Measurements from ENCODE around the gene SLC66A2. TPM values are rescaled to one million over a fixed set of nuclear protein-coding genes. Genes with fewer than 3 reads are reported as not detected.

SLC66A2 gene
- total RNA-seq, 1 donor from 2014 or later = 5.8 TPM

DNA sequence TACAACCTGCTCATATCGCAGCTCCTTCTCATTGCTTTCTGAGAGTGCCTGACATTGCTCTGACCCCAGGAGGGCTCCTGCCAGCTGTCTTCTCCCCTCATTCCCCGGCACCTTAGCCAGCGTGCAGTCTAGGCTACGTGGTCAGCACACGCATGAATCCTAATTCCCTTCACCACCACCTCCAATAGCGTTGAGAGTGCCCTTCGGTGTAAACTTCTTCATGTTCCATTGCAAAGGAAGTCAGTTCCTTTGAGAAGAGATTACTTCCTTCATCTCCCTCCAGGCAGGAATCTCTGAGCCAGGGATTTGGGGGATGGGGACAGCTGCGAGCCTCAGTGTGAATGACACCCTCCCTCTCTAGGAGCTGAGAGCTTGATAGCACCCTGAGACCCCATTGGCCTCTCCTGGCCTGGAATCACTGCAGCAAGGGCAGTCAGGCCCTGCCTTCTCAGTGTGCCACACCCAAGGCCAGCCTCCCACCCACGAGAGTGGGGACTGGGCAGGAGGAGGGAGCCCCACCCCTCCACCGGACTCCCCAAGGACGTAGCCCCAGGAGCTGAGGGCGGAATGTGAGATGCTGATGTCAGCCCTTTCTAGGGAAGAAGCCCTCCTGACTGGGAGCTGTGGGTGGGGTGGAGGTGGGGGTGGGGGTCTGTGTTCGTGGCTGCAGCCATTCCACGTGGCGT is 53.4 kb downstream of the SLC66A2 start:
- Mint-ChIP-seq H3K27ac (no peak overlapping the region), H3K27me3 (ENCODE audit: insufficient read depth, low read depth) (peaks cover 11% of the 10 kb centered on the region), H3K4me3 (no peak overlapping the region), H3K9me3 (peaks cover 63% of the 10 kb centered on the region), H3K4me1 (no peaks in the 10 kb centered on the region), H3K36me3 (peaks cover 18% of the 10 kb centered on the region)
- Histone ChIP-seq H4K20me1 (ENCODE audit: low read depth) (no peaks in the 10 kb centered on the region), H3K36me3 (no peaks in the 10 kb centered on the region), H3K9me3 (ENCODE audit: low read depth) (peaks cover 16% of the 10 kb centered on the region), H2AFZ (replicated peaks) (no peak overlapping the region), H3K9ac (no peak overlapping the region), H3K4me2 (no peak overlapping the region), H3K4me3 (no peak overlapping the region), H3K27ac (no peak overlapping the region), H3K79me2 (ENCODE audit: low read depth) (no peaks in the 10 kb centered on the region), H3K27me3 (no peaks in the 10 kb centered on the region), H3F3A (ENCODE audit: low read depth) (no peaks in the 10 kb centered on the region), H3K4me1 (no peaks in the 10 kb centered on the region)
- DNase-seq (ENCODE audit: low spot score) = no peak
- TF ChIP-seq, protein P1, sequence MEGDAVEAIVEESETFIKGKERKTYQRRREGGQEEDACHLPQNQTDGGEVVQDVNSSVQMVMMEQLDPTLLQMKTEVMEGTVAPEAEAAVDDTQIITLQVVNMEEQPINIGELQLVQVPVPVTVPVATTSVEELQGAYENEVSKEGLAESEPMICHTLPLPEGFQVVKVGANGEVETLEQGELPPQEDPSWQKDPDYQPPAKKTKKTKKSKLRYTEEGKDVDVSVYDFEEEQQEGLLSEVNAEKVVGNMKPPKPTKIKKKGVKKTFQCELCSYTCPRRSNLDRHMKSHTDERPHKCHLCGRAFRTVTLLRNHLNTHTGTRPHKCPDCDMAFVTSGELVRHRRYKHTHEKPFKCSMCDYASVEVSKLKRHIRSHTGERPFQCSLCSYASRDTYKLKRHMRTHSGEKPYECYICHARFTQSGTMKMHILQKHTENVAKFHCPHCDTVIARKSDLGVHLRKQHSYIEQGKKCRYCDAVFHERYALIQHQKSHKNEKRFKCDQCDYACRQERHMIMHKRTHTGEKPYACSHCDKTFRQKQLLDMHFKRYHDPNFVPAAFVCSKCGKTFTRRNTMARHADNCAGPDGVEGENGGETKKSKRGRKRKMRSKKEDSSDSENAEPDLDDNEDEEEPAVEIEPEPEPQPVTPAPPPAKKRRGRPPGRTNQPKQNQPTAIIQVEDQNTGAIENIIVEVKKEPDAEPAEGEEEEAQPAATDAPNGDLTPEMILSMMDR (IDR thresholded peaks at IDR 0.05) = no peak
- TF ChIP-seq EZH2phosphoT487 (IDR thresholded peaks at IDR 0.05) (no peak), EZH2 (IDR thresholded peaks at IDR 0.05) (no peak)

- Histone ChIP-seq H3F3A (ENCODE audit: low read depth) (no peaks in the 10 kb centered on the region), H3K9ac (no peak overlapping the region), H3K9me3 (ENCODE audit: low read depth) (peaks cover 16% of the 10 kb centered on the region), H3K27ac (no peak overlapping the region), H2AFZ (replicated peaks) (no peak overlapping the region), H3K4me2 (no peak overlapping the region), H3K27me3 (no peaks in the 10 kb centered on the region), H3K4me3 (no peak overlapping the region), H3K4me1 (no peaks in the 10 kb centered on the region), H3K36me3 (no peaks in the 10 kb centered on the region), H3K79me2 (ENCODE audit: low read depth) (no peaks in the 10 kb centered on the region), H4K20me1 (ENCODE audit: low read depth) (no peaks in the 10 kb centered on the region)
- Mint-ChIP-seq H3K36me3 (peaks cover 8% of the 10 kb centered on the region), H3K4me3 (no peak overlapping the region), H3K9me3 (peaks cover 68% of the 10 kb centered on the region), H3K27ac (no peak overlapping the region), H3K27me3 (ENCODE audit: insufficient read depth, low read depth) (peaks cover 11% of the 10 kb centered on the region), H3K4me1 (no peaks in the 10 kb centered on the region)
- DNase-seq (ENCODE audit: low spot score) = no peak
- no peak for TF ChIP-seq EZH2 (IDR thresholded peaks at IDR 0.05)
- TF ChIP-seq, protein P1 (IDR thresholded peaks at IDR 0.05) = no peak
- TF ChIP-seq EZH2phosphoT487 (IDR thresholded peaks at IDR 0.05) = no peak
These were observed 54.7 kb downstream of the SLC66A2 start for GRCh38 chr18:79896738-79897137.

GRCh38 chr18:79890674-79891073 is 60.8 kb downstream of the SLC66A2 start:
- no peaks in the 10 kb centered on the region for H3F3A ChIP-seq (ENCODE audit: low read depth)
- no peak overlapping the region for H3K9ac ChIP-seq
- H3K27me3 Mint-ChIP-seq (ENCODE audit: insufficient read depth, low read depth) = peaks cover 7% of the 10 kb centered on the region
- DNase-seq (ENCODE audit: low spot score) = no peak
- H3K4me3 ChIP-seq = no peak overlapping the region
- TF ChIP-seq, protein P1 (IDR thresholded peaks at IDR 0.05) = no peak
- TF ChIP-seq EZH2phosphoT487 (IDR thresholded peaks at IDR 0.05) (no peak), EZH2 (IDR thresholded peaks at IDR 0.05) (no peak)
- peaks cover 70% of the 10 kb centered on the region for H3K9me3 Mint-ChIP-seq
- H3K36me3 Mint-ChIP-seq = peaks cover 1% of the 10 kb centered on the region
- H3K4me1 Mint-ChIP-seq = no peaks in the 10 kb centered on the region
- no peaks in the 10 kb centered on the region for H4K20me1 ChIP-seq (ENCODE audit: low read depth)
- H3K4me2 ChIP-seq = no peak overlapping the region
- H3K9me3 ChIP-seq (ENCODE audit: low read depth) = peaks cover 6% of the 10 kb centered on the region
- H2AFZ ChIP-seq (replicated peaks) = no peak overlapping the region
- no peak overlapping the region for H3K27ac Mint-ChIP-seq
- H3K36me3 ChIP-seq = no peaks in the 10 kb centered on the region
- H3K4me3 Mint-ChIP-seq = no peak overlapping the region
- H3K27ac ChIP-seq = no peak overlapping the region
- H3K79me2 ChIP-seq (ENCODE audit: low read depth) = no peaks in the 10 kb centered on the region
- H3K4me1 ChIP-seq = no peaks in the 10 kb centered on the region
- no peaks in the 10 kb centered on the region for H3K27me3 ChIP-seq
